IPS DF 19.7 (cell line): ENCODE results near the gene PRKCQ.
A peak's percentile ranks its signal among the peaks of the same experiment; 100 is the strongest.
"Not testable (repeated sequence)": the region's sequence is repeated elsewhere in the genome, so short reads cannot be mapped to it uniquely, and the experiment has no call there.

Experiments
- DNase-seq: peaks from one replicate; pipeline ENCODE4 v3.0.0-alpha.2; 2013; ENCODE audit warnings: low read depth, low spot score

The PRKCQ gene

DNA sequence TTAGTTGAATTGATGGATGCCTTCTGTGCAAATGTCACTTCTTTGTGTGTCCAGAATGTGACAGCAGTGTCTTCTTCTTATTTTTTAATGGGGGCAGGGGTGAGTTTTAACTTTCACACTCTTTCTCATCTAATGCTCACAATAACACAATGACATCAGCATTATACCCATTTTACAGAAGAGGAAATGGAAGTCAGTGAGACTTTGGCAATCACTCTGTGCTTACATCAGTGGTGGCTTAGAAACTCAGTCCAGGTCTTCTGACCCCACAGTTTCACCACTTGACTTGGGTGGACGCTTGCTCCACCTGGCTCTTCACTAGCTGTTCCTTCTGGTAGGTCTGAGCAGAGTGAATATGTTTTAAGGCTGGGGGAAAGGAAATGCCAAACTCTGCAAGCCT, 124.0 kb downstream of the PRKCQ start:
- DNase-seq: no peak

- no peak for DNase-seq
Measured at GRCh38 chr10:6455592-6455991, 124.5 kb downstream of the PRKCQ start.

DNA sequence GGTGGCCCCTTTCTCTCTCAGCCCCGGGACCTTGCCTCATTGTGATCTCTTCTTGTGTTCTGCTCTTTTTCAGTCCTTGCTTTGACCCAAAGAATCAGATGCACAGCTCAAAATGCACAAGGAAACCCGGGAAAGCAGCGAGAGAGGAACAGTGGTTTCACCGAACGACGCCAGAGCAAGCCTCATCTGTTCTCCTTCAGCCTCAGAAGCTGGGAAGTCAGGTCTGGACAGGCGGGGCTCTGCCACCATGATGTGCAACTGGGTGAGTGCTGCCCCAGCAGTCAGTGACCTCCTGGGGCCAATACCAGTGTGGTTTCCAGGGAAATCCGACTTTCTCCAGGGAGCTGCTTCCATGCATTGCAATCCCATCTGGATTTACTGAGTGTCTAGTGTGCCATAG, 133.4 kb downstream of the PRKCQ start:
- DNase-seq: no peak

GRCh38 chr10:6445671-6446316, 134.3 kb downstream of the PRKCQ start:
- DNase-seq: no peak

DNA sequence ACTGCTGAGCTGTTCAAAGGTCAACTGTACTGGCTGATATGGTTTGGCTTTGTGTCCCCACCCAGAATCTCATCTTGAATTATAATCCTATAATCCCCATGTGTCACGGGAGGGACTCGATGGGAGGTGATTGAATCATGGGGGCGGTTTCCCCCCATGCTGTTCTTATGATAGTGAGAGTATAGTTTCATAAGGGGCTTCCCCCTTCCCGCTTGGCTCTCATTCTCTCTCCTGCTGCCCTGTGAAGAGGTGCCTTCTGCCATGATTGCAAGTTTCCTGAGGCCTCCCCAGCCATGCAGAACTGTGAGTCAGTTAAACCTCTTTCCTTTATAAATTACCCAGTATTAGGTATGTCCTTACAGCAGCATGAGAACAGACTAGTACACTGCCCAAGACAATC, 140.2 kb downstream of the PRKCQ start:
- DNase-seq: not testable (repeated sequence)

DNA sequence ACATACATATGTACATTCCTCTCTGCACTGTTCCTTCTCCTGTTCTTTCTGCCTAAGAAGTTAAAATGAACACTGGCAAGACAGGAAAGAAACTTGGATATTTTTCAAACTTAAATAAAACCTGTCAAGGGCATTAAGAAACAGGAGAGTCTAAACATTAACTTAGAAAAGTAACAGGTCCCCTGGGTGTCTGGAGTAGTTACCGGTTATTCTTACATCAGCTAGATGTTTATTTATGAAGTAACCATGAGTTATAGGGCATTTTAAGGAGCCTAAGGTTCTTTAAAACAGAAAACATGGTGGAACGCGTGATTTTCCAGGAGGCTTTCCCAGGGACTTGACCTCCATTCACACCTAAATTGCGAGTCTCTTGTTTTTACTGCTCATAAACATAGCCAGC, 148.2 kb downstream of the PRKCQ start:
- DNase-seq: no peak

GRCh38 chr10:6431186-6431585, 148.9 kb downstream of the PRKCQ start:
- DNase-seq: no peak

DNA sequence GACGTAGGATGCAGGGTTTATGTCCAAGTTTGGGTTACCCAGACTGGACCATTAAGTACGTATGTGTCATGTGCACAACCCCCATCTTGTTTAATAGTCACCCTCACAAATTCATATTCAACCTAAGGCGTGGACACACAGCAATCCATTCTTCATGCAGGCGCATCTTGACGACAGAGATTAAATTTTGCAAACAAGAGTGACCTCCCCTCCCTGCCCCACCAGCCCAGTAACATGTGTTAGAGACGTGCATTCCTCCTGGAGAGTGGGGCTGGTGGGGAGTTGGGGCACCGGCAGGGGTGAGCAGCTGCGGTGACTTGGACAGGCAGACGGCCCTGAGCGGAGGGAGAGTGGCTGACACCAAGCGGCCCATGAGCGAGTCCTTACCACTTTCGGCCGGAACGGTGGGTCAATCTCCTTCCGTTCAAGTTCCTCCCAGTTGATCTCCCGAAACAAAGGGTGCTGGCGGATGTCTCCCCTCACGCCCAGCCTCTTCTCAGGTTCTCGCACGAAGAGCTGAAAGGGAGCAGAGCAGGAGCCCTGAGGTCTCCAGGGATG, 149.6 kb downstream of the PRKCQ start:
- no peak for DNase-seq

- no peak for DNase-seq
Measured at GRCh38 chr10:6427357-6427959, 152.6 kb downstream of the PRKCQ start.

GRCh38 chr10:6426317-6426716, 153.8 kb downstream of the PRKCQ start:
- DNase-seq: no peak

DNA sequence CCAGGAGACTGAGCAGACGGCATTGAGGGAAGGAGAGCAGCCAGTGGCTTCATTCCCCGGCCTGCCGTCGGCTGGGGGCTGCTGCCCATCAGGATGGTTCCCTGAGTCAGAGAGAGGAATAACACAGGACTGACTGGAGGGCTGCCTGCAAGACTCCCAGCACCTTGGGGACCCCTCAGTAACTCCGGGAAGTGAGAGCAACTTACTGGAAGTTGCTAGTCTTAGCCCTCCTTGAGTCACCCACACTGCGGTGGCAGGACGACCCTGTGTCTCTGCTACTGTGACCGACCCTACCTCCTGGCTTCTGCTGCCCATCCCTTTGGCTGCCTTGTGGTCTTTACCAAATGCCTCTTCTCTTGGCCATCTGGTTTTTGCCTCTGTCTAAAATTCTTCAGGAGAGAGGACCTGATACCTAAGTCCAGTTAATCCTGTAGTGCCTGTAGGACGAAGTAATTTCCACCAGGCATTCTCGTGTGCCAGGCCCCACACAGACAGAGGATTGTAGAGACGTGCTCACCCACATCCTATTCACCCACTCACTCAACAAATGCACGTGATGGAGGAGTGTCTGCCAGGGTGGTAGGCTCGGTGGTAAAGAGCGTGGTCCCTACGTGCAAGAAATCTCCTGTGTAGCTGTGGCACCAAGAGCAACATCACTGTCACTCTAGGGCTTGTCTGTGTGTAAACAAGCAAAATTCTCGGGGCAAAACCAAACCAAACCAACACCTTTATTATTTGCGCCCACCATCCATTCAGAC, 156.5 kb downstream of the PRKCQ start:
- DNase-seq: no peak

DNA sequence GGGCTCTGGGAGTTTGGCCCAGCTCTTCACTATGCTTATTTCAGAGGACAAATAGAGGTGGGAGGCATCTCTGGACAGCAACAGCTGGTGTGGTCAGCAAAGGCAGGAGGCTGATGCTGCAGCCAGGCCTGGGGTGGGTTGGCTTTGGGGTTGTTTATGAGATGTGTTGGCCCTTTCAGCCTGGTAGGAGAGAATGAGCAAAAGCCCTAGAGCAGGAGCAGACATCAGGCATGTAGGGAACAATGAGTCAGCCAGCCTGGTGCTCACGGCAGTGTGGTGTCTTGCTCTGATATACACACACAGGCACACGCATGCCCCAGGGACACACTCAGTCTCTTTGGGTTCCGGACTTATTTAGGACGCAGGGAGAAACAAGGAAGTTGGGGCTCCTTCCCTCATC, 157.1 kb downstream of the PRKCQ start:
- DNase-seq: no peak

GRCh38 chr10:6418613-6419216, 161.4 kb downstream of the PRKCQ start:
- no peak for DNase-seq

- no peak for DNase-seq
Measured at GRCh38 chr10:6418167-6418566, 161.9 kb downstream of the PRKCQ start.

- peak; percentile 48 for DNase-seq
Measured at GRCh38 chr10:6416892-6417512, 163.1 kb downstream of the PRKCQ start.

GRCh38 chr10:6411436-6411835, 168.6 kb downstream of the PRKCQ start:
- DNase-seq: no peak

DNA sequence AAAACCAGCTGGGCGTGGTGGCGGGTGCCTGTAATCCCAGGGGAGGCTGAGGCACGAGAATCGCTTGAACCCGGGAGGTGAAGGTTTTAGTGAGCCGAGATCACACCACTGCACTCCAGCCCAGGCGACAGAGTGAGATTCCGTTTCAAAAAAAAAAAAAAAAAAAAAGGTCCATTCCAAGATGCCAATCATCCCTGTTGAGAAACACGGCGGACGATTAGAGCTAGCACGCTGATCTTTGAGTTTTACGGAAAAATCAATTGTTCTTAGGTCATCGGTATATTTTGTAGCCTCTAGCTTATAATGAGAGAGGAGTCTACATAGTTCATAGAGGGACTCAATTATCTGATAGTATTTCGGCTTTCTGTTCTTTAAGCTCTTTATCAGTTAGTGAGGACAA, 169.2 kb downstream of the PRKCQ start:
- no peak for DNase-seq

DNA sequence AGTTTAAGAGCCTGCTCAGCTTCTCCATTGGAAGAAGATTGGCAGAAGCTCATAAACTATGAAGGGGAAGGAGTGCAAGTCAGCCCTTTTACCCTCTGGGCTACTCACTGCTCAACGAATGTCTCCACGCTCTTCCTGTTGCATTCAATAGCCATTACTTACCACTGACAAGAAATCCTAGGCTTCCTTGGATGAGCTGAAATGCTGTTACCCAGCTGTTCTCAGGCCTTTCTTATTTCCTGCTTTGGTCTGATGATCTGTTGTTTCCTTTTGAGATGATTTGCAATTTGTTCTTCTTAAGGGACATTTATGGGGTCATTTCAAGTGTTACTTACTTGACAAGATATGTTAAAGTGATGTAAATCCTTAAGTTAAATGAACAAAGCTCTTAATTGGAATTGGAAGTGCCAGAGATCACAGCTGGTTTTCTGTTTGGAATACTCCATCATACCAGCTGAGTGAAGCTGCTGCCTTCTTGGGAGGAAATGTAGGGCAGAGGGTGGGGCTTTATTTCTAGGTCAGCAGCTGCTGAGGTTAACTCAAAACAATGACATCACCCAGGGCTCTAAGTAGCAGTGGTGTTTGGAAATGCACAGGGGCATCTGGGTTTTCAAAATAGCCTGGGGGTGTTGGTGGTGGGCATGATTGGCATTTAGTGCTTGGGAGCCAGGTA, 170.0 kb downstream of the PRKCQ start:
- no peak for DNase-seq

DNA sequence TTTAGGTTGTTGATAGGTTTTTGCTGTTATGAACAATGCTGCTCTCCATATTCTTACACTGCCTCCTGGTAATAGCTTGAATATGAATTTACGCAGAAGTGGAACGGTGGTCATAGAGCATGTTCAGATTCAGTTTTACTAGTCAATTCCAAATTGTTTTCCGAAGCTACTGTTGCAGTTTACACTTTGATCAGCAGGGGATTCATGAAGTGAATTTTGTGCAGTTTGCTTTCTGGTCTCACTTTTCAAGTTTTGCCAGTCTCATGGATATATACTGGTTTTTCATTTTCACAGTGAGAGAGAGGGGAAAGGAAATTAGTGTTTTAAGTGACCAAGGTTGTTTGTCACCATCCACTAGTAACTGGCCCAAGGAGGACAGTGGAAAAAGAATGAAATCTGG, 171.3 kb downstream of the PRKCQ start:
- DNase-seq: no peak

DNA sequence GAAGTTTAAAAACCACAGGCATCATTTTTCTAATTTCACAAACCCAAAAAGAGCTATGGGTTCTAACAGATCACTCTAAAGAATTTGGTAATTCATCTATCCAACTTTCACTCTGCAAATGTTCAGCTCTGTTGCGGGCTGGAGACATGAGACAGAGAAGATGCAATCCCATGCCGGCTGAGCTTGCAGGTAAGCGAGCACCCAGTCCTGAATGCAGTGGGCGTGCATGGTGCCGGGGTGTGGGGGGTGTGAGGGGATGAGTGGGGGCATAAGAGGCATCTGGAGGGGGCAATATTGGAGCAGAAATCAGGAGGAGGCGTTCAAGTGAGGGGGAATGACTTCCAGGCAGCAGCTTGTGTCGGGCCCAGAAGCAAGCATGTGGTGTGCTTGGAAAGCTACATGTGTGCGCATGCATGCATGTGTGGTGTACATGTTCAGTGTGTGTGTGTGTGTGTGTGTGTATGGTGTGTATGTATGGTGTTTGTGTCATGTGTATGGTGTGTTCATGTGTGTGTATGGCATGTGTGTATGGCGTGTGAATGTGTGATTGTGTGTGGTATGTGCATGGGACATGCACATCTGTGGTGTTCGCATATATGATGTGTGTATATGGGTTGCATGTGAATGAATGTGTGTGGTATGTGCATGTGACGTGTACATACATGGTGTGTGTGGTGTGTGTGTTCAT, 172.9 kb downstream of the PRKCQ start:
- no peak for DNase-seq
